DOHH2 (cell line): ENCODE data around the gene ZNF577.

Experiments used
- H3F3A ChIP-seq: fragments of 200-600 bp; sonication (generic), shearing (Covaris generic); 2 replicates; pipeline ENCODE4 v1.6.0; 2016; ENCODE audit warnings: antibody characterized with exemption, mild to moderate bottlenecking; ENCODE audit not compliant: control insufficient read depth, insufficient read depth
- H3K27ac ChIP-seq: fragments of 200-600 bp; sonication (generic); 2 replicates; pipeline ENCODE4 v1.5.1; 2014; ENCODE audit warnings: low read depth, mild to moderate bottlenecking, low read length, moderate library complexity
- H3K27me3 ChIP-seq: fragments of 200-600 bp; sonication (generic); 2 replicates; pipeline ENCODE4 v1.6.1; 2014; ENCODE audit warnings: mild to moderate bottlenecking, low read length, mixed read lengths; ENCODE audit not compliant: control insufficient read depth
- H3K36me3 ChIP-seq: fragments of 200-600 bp; sonication (generic); 2 replicates; pipeline ENCODE4 v1.6.1; 2014; ENCODE audit warnings: mild to moderate bottlenecking, low read length, moderate library complexity, mixed read lengths; ENCODE audit not compliant: control insufficient read depth
- H3K4me1 ChIP-seq: fragments of 200-600 bp; sonication (generic); 2 replicates; pipeline ENCODE4 v1.6.1; 2014; ENCODE audit warnings: mild to moderate bottlenecking, low read length, mixed read lengths; ENCODE audit not compliant: control insufficient read depth
- H3K4me2 ChIP-seq: fragments of 200-600 bp; sonication (generic); 2 replicates; pipeline ENCODE4 v1.6.0; 2014; ENCODE audit warnings: mild to moderate bottlenecking, low read length, moderate library complexity
- H3K4me3 ChIP-seq: fragments of 200-600 bp; sonication (generic); 2 replicates; pipeline ENCODE4 v1.5.1; 2014; ENCODE audit warnings: mild to moderate bottlenecking, low read length, mixed read lengths
- H3K79me2 ChIP-seq: fragments of 200-600 bp; sonication (generic); 2 replicates; pipeline ENCODE4 v1.6.1; 2014; ENCODE audit warnings: mild to moderate bottlenecking, low read length, mixed read lengths; ENCODE audit not compliant: control insufficient read depth
- H3K9me2 ChIP-seq: fragments of 200-600 bp; sonication (generic); replicated peaks from 2 replicates; pipeline ENCODE4 v1.6.1; 2014; ENCODE audit warnings: mild to moderate bottlenecking, low read length, mixed read lengths; ENCODE audit not compliant: control insufficient read depth
- H3K9me3 ChIP-seq: fragments of 200-600 bp; sonication (generic); 2 replicates; pipeline ENCODE4 v1.6.1; 2014; ENCODE audit warnings: antibody characterized with exemption, low read length, mixed read lengths; ENCODE audit not compliant: control insufficient read depth, insufficient read depth
- H4K20me1 ChIP-seq: fragments of 200-600 bp; sonication (generic); 2 replicates; pipeline ENCODE4 v1.6.0; 2014; ENCODE audit warnings: low read depth, mild to moderate bottlenecking, antibody characterized with exemption, low read length, moderate library complexity; ENCODE audit not compliant: control insufficient read depth, insufficient read depth
- CTCF ChIP-seq: fragments of 200-600 bp; sonication (generic); IDR thresholded peaks from one replicate; pipeline ENCODE4 v1.5.1; 2014; ENCODE audit warnings: antibody characterized with exemption, mild to moderate bottlenecking, low read depth, low read length; ENCODE audit not compliant: poor library complexity, severe bottlenecking
- EZH2phosphoT487 ChIP-seq: fragments of 200-600 bp; sonication (generic); IDR thresholded peaks from 2 replicates; pipeline ENCODE4 v1.6.1; 2017; ENCODE audit warnings: borderline replicate concordance, mild to moderate bottlenecking, antibody characterized with exemption, low read length, moderate library complexity, mixed read lengths

Gene ZNF577

GRCh38 chr19:51824281-51825005, 63.3 kb downstream of the ZNF577 start:
- Histone ChIP-seq H3K9me3 (peaks cover 26% of the 10 kb centered on the region), H3K4me3 (no peak overlapping the region)

GRCh38 chr19:51822946-51823345, 64.8 kb downstream of the ZNF577 start:
- H3F3A ChIP-seq = no peaks in the 10 kb centered on the region
- no peaks in the 10 kb centered on the region for H4K20me1 ChIP-seq
- peaks cover 20% of the 10 kb centered on the region; the same call in 1 of the 2 replicates for H3K9me3 ChIP-seq
- H3K4me1 ChIP-seq = no peaks in the 10 kb centered on the region
- H3K79me2 ChIP-seq = no peaks in the 10 kb centered on the region
- H3K27ac ChIP-seq = no peak overlapping the region
- H3K4me2 ChIP-seq = no peak overlapping the region
- no peak overlapping the region for H3K4me3 ChIP-seq
- TF ChIP-seq CTCF (no peak), EZH2phosphoT487 (no peak)
- no peaks in the 10 kb centered on the region for H3K27me3 ChIP-seq
- H3K9me2 ChIP-seq = no peaks in the 10 kb centered on the region
- H3K36me3 ChIP-seq = no peaks in the 10 kb centered on the region

More at GRCh38 chr19:51824281-51825005, 63.3 kb downstream of the ZNF577 start:
- Histone ChIP-seq H3K27ac (no peak overlapping the region), H3K36me3 (no peaks in the 10 kb centered on the region), H3K79me2 (no peaks in the 10 kb centered on the region), H3F3A (no peaks in the 10 kb centered on the region), H3K4me2 (no peak overlapping the region), H3K4me1 (no peaks in the 10 kb centered on the region), H3K9me2 (no peaks in the 10 kb centered on the region), H4K20me1 (no peaks in the 10 kb centered on the region), H3K27me3 (no peaks in the 10 kb centered on the region)
- TF ChIP-seq EZH2phosphoT487 = no peak
- no peak for TF ChIP-seq CTCF

GRCh38 chr19:51822325-51822724, 65.4 kb downstream of the ZNF577 start:
- no peaks in the 10 kb centered on the region for H3K9me2 ChIP-seq
- no peaks in the 10 kb centered on the region for H3F3A ChIP-seq
- no peak overlapping the region for H3K27ac ChIP-seq
- H3K4me3 ChIP-seq = no peak overlapping the region
- peaks cover 20% of the 10 kb centered on the region; the same call in 1 of the 2 replicates for H3K9me3 ChIP-seq
- TF ChIP-seq EZH2phosphoT487 (no peak), CTCF (no peak)
- H3K27me3 ChIP-seq = no peaks in the 10 kb centered on the region
- H3K4me2 ChIP-seq = no peak overlapping the region
- H3K36me3 ChIP-seq = no peaks in the 10 kb centered on the region
- no peaks in the 10 kb centered on the region for H3K79me2 ChIP-seq
- H4K20me1 ChIP-seq = no peaks in the 10 kb centered on the region
- H3K4me1 ChIP-seq = no peaks in the 10 kb centered on the region
